HCT116 (cell line): ENCODE results near the gene ALDH1L2. TPM values are rescaled to one million over a fixed set of nuclear protein-coding genes. Genes with fewer than 3 reads are reported as not detected.

ENCODE experiments used
- ATAC-seq: fragments of 200-7000 bp; cut with Tn5 transposase; 2 replicates; pipeline ENCODE4 v1.9.1; 2020; ENCODE audit warnings: mild to moderate bottlenecking, moderate library complexity
- BruUV-seq: library from RNA; stranded (reverse); fragments of 400-500 nt; replicated peaks from 2 replicates; lab custom pipeline; 2021; lab: Mats Ljungman, UMichigan
- CTCF ChIA-PET: fragments of 300-600 bp; sonication (Branson Sonifier 250); formaldehyde crosslinking; loops from one replicate; lab custom pipeline; 2021; ENCODE audit warnings: antibody characterized with exemption; lab: Charles Lee
- POLR2A ChIA-PET: fragments of 300-600, 350-600 bp; sonication (Branson Sonifier 250); formaldehyde crosslinking; loops from one replicate; lab custom pipeline; 2021; ENCODE audit warnings: antibody characterized with exemption; lab: Charles Lee
- RAD21 ChIA-PET, 2 experiments: fragments of 300-600 bp; sonication (Branson Sonifier 250); formaldehyde crosslinking; loops; one replicate each; lab custom pipeline; 2023; ENCODE audit warnings: low total read pairs in 2 of 2; ENCODE audit not compliant: uncharacterized antibody in 2 of 2, unreplicated experiment in 2 of 2, low non-redundant PET in 1 of 2; lab: Charles Lee
- DNase-seq: peaks from one replicate; pipeline ENCODE4 v3.0.0-alpha.2; 2010; ENCODE audit warnings: low read depth, low spot score
- H2AFZ ChIP-seq: fragments of 200-600 bp; shearing (Covaris generic), sonication (generic); 2 replicates; pipeline ENCODE4 v1.6.1; 2017; ENCODE audit warnings: low read depth, mixed run types, mixed read lengths, antibody characterized with exemption, low read length; ENCODE audit not compliant: poor library complexity, severe bottlenecking
- H3K27ac ChIP-seq: 2 replicates; pipeline ENCODE4 v1.5.1; 2012; ENCODE audit warnings: low read depth, low read length
- H3K27me3 ChIP-seq: fragments of 200-600 bp; sonication (generic); 2 replicates; pipeline ENCODE4 v1.6.1; 2016; ENCODE audit warnings: mixed run types, low read length, mixed read lengths; ENCODE audit not compliant: insufficient read depth
- H3K36me3 ChIP-seq, 2 experiments: fragments of 200-500 bp in 1 of 2; fragments of 200-600 bp in 1 of 2; sonication (Bioruptor generic) in 1 of 2; sonication (generic) in 1 of 2; 2 replicates each; pipeline versions ENCODE4 v1.5.1 to v1.6.1; 2014 to 2016; ENCODE audit warnings: low read length in 2 of 2, inconsistent platforms in 1 of 2, mixed read lengths in 1 of 2, mixed run types in 1 of 2; ENCODE audit not compliant: insufficient read depth in 2 of 2, control insufficient read depth in 1 of 2
- H3K4me1 ChIP-seq, 2 experiments: fragments of 200-600 bp in 1 of 2; sonication (generic) in 1 of 2; 2 replicates each; pipeline versions ENCODE4 v1.5.1 to v1.6.1; 2012 to 2017; ENCODE audit warnings: low read length in 2 of 2, inconsistent platforms in 1 of 2, mild to moderate bottlenecking in 1 of 2, mixed read lengths in 1 of 2, mixed run types in 1 of 2, moderate library complexity in 1 of 2; ENCODE audit not compliant: insufficient read depth in 2 of 2, control insufficient read depth in 1 of 2
- H3K4me2 ChIP-seq: fragments of 200-600 bp; sonication (generic); 2 replicates; pipeline ENCODE4 v1.6.1; 2017; ENCODE audit warnings: mixed run types, low read length, mixed read lengths
- H3K4me3 ChIP-seq, 2 experiments: fragments of 200-600 bp in 1 of 2; sonication (generic) in 1 of 2; replicated peaks in 1 of 2; 2 replicates each; pipeline ENCODE4 v1.5.1; 2011 to 2016; ENCODE audit warnings: low read length in 2 of 2, control low read depth in 1 of 2, low read depth in 1 of 2, mild to moderate bottlenecking in 1 of 2, mixed read lengths in 1 of 2, mixed run types in 1 of 2
- H3K79me2 ChIP-seq: fragments of 200-600 bp; sonication (generic); 2 replicates; pipeline ENCODE4 v1.6.1; 2017; ENCODE audit warnings: mild to moderate bottlenecking, mixed run types, low read length, moderate library complexity, mixed read lengths; ENCODE audit not compliant: insufficient read depth
- H3K9ac ChIP-seq: fragments of 200-600 bp; sonication (generic); 2 replicates; pipeline ENCODE4 v1.6.1; 2016; ENCODE audit warnings: low read length, mixed read lengths
- H3K9me2 ChIP-seq: fragments of 200-600 bp; sonication (generic), shearing (Covaris generic); 2 replicates; pipeline ENCODE4 v1.6.1; 2017; ENCODE audit warnings: mixed run types, mild to moderate bottlenecking, moderate library complexity; ENCODE audit not compliant: insufficient read depth
- H3K9me3 ChIP-seq, 2 experiments: fragments of 200-500 bp in 1 of 2; fragments of 200-600 bp in 1 of 2; sonication (Bioruptor generic) in 1 of 2; sonication (generic) in 1 of 2; 2 replicates each; pipeline ENCODE4 v1.6.1; 2014 to 2017; ENCODE audit warnings: low read length in 2 of 2, mixed read lengths in 2 of 2, inconsistent platforms in 1 of 2, low read depth in 1 of 2, mild to moderate bottlenecking in 1 of 2, mixed run types in 1 of 2, moderate library complexity in 1 of 2; ENCODE audit not compliant: control insufficient read depth in 1 of 2, insufficient read depth in 1 of 2
- H4K20me1 ChIP-seq: fragments of 200-600 bp; sonication (generic), shearing (Covaris generic); 2 replicates; pipeline ENCODE4 v1.6.1; 2017; ENCODE audit warnings: mixed run types, mild to moderate bottlenecking, moderate library complexity; ENCODE audit not compliant: insufficient read depth
- CEBPB ChIP-seq: IDR thresholded peaks from 2 replicates; pipeline ENCODE4 v1.6.1; 2012; ENCODE audit warnings: low read depth
- EGR1 ChIP-seq: IDR thresholded peaks from 2 replicates; pipeline ENCODE4 v1.6.1; 2012; ENCODE audit warnings: low read depth
- ELF1 ChIP-seq: IDR thresholded peaks from 2 replicates; pipeline ENCODE4 v1.6.1; 2012; ENCODE audit warnings: low read depth, borderline replicate concordance
- EZH2phosphoT487 ChIP-seq: fragments of 200-600 bp; IDR thresholded peaks from 2 replicates; pipeline ENCODE4 v1.6.1; 2018; ENCODE audit warnings: antibody characterized with exemption, borderline replicate concordance
- FOSL1 ChIP-seq: IDR thresholded peaks from 2 replicates; pipeline ENCODE4 v1.6.1; 2012; ENCODE audit warnings: low read depth
- MAX ChIP-seq: IDR thresholded peaks from 2 replicates; pipeline ENCODE4 v1.6.1; 2012
- SP1 ChIP-seq: IDR thresholded peaks from 2 replicates; pipeline ENCODE4 v1.6.1; 2012; ENCODE audit warnings: low read depth
- TCF7L2 ChIP-seq: IDR thresholded peaks from 2 replicates; pipeline ENCODE4 v1.7.0; 2011; ENCODE audit warnings: borderline replicate concordance, inconsistent platforms; ENCODE audit not compliant: insufficient read depth, insufficient read length; ENCODE audit errors: extremely low read depth
- ZBTB33 ChIP-seq: IDR thresholded peaks from 2 replicates; pipeline ENCODE4 v1.6.1; 2011; ENCODE audit warnings: mild to moderate bottlenecking, low read length, moderate library complexity; ENCODE audit not compliant: insufficient replicate concordance; ENCODE audit errors: extremely low read depth
- intact Hi-C: fragments of 100-400 bp; cut with micrococcal nuclease; formaldehyde crosslinking; loops from 2 replicates; pipeline ENCODE4 v1.10.0; 2022
- total RNA-seq: library from RNA; stranded (reverse); gene quantifications from one replicate; pipeline ENCODE4 v1.2.1, GENCODE V29; 2021; ENCODE audit not compliant: unreplicated experiment
- TF ChIP-seq, protein P1 (sequence below), 3 experiments: fragments of 200-600 bp in 1 of 3; sonication (generic) in 1 of 3; IDR thresholded peaks in 2 of 3; conservative IDR thresholded peaks in 1 of 3; 2 replicates each; pipeline ENCODE4 v1.5.1; 2012 to 2017; ENCODE audit warnings: low read depth in 2 of 3, low read length in 2 of 3, antibody characterized with exemption in 1 of 3, borderline replicate concordance in 1 of 3, control low read depth in 1 of 3, mild to moderate bottlenecking in 1 of 3, mixed read lengths in 1 of 3, mixed run types in 1 of 3, moderate library complexity in 1 of 3; ENCODE audit not compliant: insufficient read depth in 1 of 3

ALDH1L2 gene
- total RNA-seq, 1 experiment from 2014 or later: 1.5 TPM

- TF ChIP-seq TCF7L2 (no peak), FOSL1 (no peak)
Observed at GRCh38 chr12:104975587-104976343, 108.5 kb downstream of the ALDH1L2 start (continued).

DNA sequence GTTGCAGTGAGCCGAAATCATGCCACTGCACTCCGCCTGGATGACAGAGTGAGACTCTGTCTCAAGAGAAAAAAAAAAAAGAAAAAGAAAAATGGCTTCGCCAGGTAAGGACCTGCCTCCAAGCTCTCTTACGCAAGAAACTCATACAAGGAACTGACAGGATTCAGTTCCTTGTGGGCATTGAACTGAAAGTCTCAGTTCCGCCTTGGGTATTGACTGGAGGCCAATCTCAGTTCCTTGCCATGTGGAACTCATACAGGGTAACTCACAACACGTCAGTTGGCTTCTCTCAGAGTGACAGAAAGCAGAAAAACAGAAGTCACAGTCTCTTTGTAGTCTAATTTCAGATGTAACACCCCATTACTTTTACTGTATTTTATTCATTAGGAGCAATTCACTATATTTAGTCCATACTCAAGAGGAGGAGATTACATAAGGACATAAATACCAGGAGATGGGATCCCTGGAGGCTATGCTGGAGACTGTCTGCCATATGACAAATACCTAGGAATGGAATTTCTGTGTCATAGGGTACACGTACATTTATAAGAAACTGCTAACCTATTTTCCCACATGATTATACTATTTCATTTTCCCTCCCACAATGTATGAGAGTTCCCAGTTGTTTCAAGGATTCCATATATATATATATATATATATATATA lies 109.5 kb downstream of the ALDH1L2 start:
- CTCF ChIA-PET: no interaction called here
- Histone ChIP-seq H3K27me3 (no peaks in the 10 kb centered on the region), H3K79me2 (no peaks in the 10 kb centered on the region), H3K4me1 (peaks cover 0 to 14% of the 10 kb centered on the region in 2 experiments; a peak in 2 of 4 replicates), H2AFZ (peak overlapping the region; percentile 82), H3K27ac (no peak overlapping the region), H3K36me3 (no peaks in the 10 kb centered on the region), H3K9me2 (no peaks in the 10 kb centered on the region), H3K9ac (no peak overlapping the region), H3K9me3 (no peaks in the 10 kb centered on the region), H3K4me3 (no peak overlapping the region), H4K20me1 (no peaks in the 10 kb centered on the region)
- RAD21 ChIA-PET: no interaction called here
- DNase-seq: no peak
- TF ChIP-seq CEBPB (0 out of 2 replicates have a peak, but pooled peaks have one; percentile 30), SP1 (no peak)
- TF ChIP-seq, all 23 proteins: peak for 1
- no peak for ATAC-seq
- no peak overlapping the region for H3K4me2 ChIP-seq
- BruUV-seq: no TSS peak
- intact Hi-C loops: no loop called here
- POLR2A ChIA-PET: no interaction called here

DNA sequence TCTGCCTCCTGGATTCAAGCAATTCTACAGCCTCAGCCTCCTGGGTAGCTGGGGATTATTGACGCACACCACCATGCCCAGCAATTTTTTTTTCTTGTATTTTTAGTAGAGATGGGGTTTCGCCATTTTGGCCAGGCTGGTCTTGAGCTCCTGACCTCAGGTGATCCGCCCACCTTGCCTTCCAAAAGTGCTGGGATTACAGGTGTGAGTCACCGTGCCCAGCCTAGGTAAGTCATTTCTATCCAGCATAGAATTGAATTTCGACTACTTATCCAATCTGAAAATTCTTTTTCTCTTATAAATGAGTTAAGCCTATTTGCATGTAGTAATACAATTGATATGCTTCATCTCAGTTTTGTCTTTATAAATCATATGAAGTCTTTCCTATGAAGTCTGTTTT lies 111.0 kb downstream of the ALDH1L2 start:
- DNase-seq (no peak), ATAC-seq (0 out of 2 replicates have a peak, but pooled peaks have one; percentile 40)
- Histone ChIP-seq H3K4me3 (no peak overlapping the region), H3K27me3 (no peaks in the 10 kb centered on the region), H3K36me3 (no peaks in the 10 kb centered on the region), H3K27ac (no peak overlapping the region), H3K79me2 (no peaks in the 10 kb centered on the region), H4K20me1 (no peaks in the 10 kb centered on the region), H3K4me2 (peak overlapping the region; percentile 7; the same call in 1 of the 2 replicates), H2AFZ (peak overlapping the region; percentile 37), H3K9me2 (no peaks in the 10 kb centered on the region), H3K9me3 (no peaks in the 10 kb centered on the region), H3K9ac (no peak overlapping the region), H3K4me1 (peaks cover 0 to 14% of the 10 kb centered on the region in 2 experiments; a peak in 3 of 4 replicates)
- ChIA-PET RAD21 (no interaction called here), CTCF (interaction anchor here (0.6 kb wide), 1 partner anchor 14 kb away, joined by 3 read pairs; no protein-coding TSS in a partner anchor), POLR2A (no interaction called here)
- TF ChIP-seq ZBTB33 (no peak), EGR1 (peak; percentile 76), ELF1 (no peak), FOSL1 (peak; percentile 30; the same call in 1 of the 2 replicates), MAX (no peak), EZH2phosphoT487 (no peak)
- TF ChIP-seq, protein P1, sequence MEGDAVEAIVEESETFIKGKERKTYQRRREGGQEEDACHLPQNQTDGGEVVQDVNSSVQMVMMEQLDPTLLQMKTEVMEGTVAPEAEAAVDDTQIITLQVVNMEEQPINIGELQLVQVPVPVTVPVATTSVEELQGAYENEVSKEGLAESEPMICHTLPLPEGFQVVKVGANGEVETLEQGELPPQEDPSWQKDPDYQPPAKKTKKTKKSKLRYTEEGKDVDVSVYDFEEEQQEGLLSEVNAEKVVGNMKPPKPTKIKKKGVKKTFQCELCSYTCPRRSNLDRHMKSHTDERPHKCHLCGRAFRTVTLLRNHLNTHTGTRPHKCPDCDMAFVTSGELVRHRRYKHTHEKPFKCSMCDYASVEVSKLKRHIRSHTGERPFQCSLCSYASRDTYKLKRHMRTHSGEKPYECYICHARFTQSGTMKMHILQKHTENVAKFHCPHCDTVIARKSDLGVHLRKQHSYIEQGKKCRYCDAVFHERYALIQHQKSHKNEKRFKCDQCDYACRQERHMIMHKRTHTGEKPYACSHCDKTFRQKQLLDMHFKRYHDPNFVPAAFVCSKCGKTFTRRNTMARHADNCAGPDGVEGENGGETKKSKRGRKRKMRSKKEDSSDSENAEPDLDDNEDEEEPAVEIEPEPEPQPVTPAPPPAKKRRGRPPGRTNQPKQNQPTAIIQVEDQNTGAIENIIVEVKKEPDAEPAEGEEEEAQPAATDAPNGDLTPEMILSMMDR (IDR thresholded peaks at IDR 0.05 in 2 of 3, conservative IDR thresholded peaks at IDR 0.05 in 1 of 3; ENCODE audit: borderline replicate concordance in 1 of 3, insufficient read depth in 1 of 3, low read depth in 2 of 3, low read length in 2 of 3): no peak
- intact Hi-C loops: no loop called here
- no TSS peak for BruUV-seq
